OCI-LY1 (cell line): Measurements from ENCODE around the gene CARS1.

Source experiments
- CTCF ChIP-seq: fragments of 200-600 bp; sonication (generic), shearing (Covaris generic); IDR thresholded peaks from 2 replicates; pipeline ENCODE4 v1.5.1; 2017; ENCODE audit warnings: mild to moderate bottlenecking, antibody characterized with exemption, low read length, moderate library complexity, mixed read lengths
- EZH2 ChIP-seq: fragments of 200-600 bp; sonication (generic), shearing (Covaris generic); IDR thresholded peaks from 2 replicates; pipeline ENCODE4 v1.8.0; 2017; ENCODE audit warnings: borderline replicate concordance, mixed run types, mild to moderate bottlenecking, antibody characterized with exemption, low read length, moderate library complexity, mixed read lengths

- TF ChIP-seq CTCF (no peak), EZH2 (no peak)
Observed at GRCh38 chr11:3022300-3022967, 34.8 kb downstream of the CARS1 start.
